GM18498 (cell line): Measurements from ENCODE around the gene LYPD3.
"Not testable (repeated sequence)": the region's sequence is repeated elsewhere in the genome, so short reads cannot be mapped to it uniquely, and the experiment has no call there.

ENCODE experiments used
- ATAC-seq: cut with Tn5 transposase; IDR thresholded peaks from one replicate; pipeline ENCODE4 v1.9.1; 2021; ENCODE audit warnings: mild to moderate bottlenecking, moderate library complexity; ENCODE audit not compliant: unreplicated experiment

Gene LYPD3

DNA sequence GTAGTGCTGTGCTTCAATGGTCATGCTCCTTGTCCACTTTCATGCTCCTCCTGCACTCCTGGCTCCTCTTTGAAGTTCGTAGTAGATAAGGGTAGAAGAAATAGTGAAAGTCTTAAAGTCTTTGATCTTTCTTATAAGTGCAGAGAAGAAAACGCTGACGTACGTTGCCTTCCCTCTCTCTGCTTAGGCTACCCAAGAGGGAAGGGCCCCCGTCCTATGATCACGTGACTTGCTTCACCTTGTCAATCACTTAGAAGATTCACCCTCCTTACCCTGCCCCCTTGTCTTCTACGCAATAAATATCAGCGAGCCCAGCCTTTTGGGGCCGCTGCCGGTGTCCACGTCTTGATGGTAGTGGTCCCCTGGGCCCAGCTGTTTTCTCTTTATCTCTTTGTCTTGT lies 28.1 kb downstream of the LYPD3 start:
- ATAC-seq, result not testable (repeated sequence)

GRCh38 chr19:43435775-43436174 lies 29.6 kb downstream of the LYPD3 start:
- ATAC-seq, result no peak

DNA sequence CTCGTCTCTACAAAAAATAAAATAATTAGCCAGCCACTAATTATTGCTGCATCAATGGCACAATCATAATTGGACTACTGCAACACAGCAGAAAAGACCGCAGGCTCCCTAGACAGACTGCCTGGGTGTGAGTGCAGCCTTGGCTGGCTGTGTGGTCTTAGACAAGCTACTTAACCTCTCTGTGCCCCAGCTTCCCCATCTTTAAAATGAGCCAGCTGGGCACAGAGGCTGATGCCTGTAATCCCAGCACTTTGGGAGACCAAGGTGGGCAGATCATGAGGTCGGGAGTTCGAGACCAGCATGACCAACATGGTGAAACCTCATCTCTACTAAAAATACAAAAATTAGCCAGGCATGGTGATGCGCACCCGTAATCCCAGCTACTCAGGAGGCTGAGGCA lies 31.7 kb downstream of the LYPD3 start:
- ATAC-seq, result no peak

- ATAC-seq, result no peak
Measured at GRCh38 chr19:43433358-43433673, 32.1 kb downstream of the LYPD3 start.

- no peak for ATAC-seq
Measured at GRCh38 chr19:43430976-43431375, 34.4 kb downstream of the LYPD3 start.

DNA sequence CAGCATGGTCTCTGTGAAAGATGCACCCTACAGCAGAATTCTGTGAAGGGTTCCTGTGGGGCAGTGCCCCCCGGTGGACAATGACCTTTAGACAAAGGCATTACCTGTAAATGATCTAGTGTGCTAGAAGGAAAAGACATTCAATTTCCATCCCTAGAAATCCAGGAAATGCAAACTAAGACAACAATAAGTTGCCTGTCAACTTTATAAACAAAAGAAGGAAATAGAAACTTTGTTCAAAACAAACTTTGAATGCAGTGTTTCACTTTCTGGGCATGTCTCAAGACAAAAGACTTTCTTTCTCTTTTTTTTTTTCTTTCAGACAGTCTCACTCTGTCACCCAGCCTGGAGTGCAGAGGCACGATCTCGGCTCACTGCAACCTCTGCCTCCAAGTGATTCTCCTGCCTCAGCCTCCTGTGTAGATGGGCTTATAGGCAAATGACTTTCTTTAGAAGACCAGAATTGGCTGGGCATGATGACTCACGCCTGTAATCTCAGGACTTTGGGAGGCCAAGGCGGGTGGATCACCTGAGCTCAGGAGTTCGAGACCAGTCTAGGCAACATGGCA lies 35.2 kb downstream of the LYPD3 start:
- no peak for ATAC-seq

GRCh38 chr19:43429395-43429794 lies 36.0 kb downstream of the LYPD3 start:
- ATAC-seq, result no peak

DNA sequence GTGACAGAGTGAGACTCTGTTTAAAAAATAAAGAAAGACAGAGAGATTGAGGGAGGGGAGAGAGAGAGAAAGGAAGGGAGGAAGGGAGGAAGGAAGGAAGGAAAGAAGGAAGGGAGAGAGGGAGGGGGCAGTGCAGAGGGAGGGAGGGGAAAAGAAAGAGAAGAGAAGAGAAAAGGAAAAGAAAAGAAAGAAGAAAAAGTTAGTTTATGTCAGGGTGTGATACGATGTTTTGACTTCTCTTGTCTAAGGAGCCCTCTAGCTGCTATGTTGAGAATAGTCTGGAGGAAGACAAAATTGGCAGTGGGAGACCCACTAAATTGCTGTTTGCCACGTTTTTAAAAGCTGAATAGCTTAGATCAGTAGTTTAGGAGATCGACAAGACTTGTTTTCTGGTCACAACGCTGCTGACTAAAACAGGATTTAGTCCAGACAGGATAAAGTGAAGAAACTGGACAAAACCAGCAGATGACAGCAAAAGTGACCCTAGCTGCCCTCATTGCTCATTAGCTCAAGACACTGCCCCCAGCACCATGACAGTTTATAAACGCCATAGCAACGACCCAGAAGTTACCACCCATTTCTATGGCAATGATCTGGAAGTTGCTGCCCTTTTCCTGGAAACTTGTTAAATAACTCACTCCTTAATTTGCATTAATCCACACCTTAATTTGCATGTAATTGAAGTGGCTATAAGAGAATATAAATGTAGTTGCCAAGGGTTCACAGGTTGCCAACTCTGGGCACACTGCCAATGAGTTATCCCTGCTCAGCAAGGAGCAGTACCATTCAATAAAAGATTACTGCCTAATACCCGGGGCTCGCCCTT lies 39.6 kb downstream of the LYPD3 start:
- ATAC-seq, result no peak

DNA sequence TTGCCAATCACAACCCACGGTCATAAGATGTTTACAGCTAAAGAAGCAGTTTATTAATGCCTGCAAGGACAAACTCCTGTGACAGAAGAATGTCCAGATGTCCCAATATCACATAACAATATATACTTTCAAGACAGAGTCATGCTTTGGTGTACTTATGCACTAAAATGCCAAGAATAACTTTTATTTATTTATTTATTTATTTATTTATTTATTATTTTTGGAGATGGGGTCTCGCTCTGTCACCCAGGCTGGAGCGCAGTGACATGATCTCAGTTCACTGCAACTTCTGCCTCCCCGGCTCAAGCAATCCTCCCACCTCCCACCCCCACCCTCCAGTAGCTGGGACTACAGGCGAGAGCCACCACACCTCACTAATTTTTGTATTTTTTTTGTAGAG lies 41.6 kb downstream of the LYPD3 start:
- no peak for ATAC-seq

DNA sequence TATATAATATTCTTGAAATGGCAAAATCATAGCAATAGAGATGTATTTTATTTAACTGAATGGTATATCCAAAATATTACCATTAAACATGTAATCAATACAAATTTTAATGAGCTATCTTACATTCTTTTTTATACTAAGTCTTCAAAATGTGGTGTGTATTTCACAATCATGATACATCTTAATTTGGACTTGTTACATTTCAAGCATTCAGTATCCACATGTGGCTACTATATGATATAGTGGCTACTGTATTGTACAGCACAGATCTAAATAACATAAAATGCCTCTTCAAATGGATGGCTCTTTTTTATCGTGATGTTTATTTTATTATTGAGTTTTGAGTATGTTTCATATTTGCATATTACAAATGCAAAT lies 42.7 kb downstream of the LYPD3 start:
- ATAC-seq, result no peak

DNA sequence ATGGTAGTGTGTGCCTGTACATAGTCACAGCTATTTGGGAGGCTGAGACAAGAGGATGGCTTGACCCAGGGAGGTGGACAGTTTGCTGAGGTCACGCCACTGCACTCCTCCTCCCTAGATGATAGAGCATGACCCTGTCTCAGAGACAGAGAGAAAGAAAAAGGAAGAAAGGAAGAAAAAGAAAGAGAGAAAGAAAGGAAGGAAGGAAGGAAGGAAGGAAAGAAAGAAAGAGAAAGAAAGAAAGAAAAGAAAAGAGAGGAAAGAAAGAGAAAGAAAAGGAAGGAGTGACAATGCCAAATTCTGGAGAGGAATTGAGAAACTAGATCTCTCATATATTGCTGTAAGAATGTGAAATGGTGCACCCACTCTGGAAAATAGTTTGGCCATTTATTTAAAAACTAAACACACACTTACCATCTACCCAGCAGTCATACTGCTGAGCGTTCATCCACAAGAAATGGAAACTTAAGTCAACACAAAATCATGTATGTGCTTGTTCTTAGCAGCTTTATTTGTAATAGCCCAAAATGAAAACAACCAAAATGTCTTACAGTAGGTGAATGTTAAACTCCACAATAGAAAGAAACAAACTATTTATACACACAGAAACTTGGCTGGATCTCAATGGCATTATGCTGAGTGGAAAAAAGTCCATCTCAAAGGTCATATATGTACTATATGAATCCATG lies 43.3 kb downstream of the LYPD3 start:
- ATAC-seq, result no peak

- no peak for ATAC-seq
Measured at GRCh38 chr19:43420954-43421353, 44.5 kb downstream of the LYPD3 start.

DNA sequence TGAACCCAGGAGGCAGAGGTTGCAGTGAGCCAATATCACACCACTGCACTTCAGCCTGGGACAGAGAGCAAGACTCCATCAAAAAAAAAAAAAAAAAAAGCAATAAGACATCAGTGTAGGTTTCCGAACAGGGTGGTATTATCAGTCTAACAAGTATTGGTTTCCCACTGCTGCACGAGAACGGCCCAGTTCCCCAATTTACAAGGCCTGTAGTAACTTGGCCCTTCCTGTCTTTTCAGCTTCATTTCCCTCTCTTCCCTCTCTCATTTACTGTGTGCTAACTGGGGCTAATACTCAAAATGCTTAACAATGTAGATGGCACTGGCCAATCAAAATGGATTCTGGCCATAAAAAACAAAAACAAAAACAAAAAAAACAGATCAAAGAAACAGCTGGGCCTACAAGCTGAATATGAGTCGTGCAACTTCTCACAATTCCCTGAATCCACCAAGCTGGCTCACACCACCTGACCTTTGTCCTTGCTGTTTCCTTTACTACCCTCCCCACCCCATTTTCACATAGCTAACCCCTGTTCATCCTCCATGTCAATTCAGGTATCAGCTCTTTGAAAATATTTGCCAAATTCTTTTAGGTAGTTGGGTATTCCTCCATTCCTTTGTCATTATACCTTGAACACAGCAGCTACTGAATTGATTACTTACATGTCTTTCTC lies 48.3 kb downstream of the LYPD3 start:
- ATAC-seq, result no peak

DNA sequence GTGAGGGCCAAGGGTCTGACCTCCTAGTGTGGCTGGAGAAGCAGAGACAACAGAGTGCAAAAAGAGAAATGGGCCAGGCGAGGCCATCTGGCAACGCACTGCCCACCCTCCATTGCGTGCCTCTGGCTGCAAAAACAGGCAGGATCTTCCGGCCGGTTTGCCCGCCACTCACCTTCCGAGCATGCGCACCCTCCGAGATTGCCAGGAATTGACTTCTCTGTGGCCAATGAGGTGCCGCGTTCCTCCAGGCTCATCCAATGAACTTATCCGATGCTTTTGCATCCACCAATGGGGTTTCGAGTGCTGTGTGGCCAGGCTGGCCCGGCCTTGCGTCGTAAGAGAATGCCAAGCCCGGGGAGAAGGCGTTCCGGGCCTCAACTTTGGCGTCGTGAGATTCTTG lies 50.9 kb downstream of the LYPD3 start, which contains the start of gene TEX101:
Gene TEX101, plus strand, starts transcription at position 337 of the 400 bp plus-strand sequence. CDS start 1,030 bp downstream, outside the sequence.
- ATAC-seq, result no peak

GRCh38 chr19:43412441-43412840 lies 53.0 kb downstream of the LYPD3 start:
- ATAC-seq, result no peak
